ENCODE data around the gene RMC1.
"Not testable (repeated sequence)": the region's sequence is repeated elsewhere in the genome, so short reads cannot be mapped to it uniquely, and the experiment has no call there.

RMC1 gene

GRCh38 chr18:23479829-23480505 is 23.3 kb upstream of the RMC1 start:
- in situ Hi-C loops (cut with HindIII; ENCODE audit: low pct_ligation_motif_present, low sequenced_read_pairs) = no loop called here
- DNase-seq = no peak
- no peak for TF ChIP-seq CTCF (IDR thresholded peaks at IDR 0.05; ENCODE audit: low read depth, low read length, missing control alignments)
- Histone ChIP-seq H3K27me3 (replicated peaks) (no peaks in the 10 kb centered on the region), H3K27ac (no peak overlapping the region), H3K4me3 (ENCODE audit: low read depth, low read length) (no peak overlapping the region), H3K36me3 (replicated peaks) (peaks cover 72% of the 10 kb centered on the region)

- in situ Hi-C loops (cut with HindIII; ENCODE audit: low pct_ligation_motif_present, low sequenced_read_pairs) = no loop called here
- Histone ChIP-seq H3K4me3 (ENCODE audit: low read depth, low read length) (no peak overlapping the region), H3K27me3 (replicated peaks) (no peaks in the 10 kb centered on the region), H3K27ac (no peak overlapping the region), H3K36me3 (replicated peaks) (peaks cover 32% of the 10 kb centered on the region)
- DNase-seq = no peak
- TF ChIP-seq CTCF (IDR thresholded peaks at IDR 0.05; ENCODE audit: low read depth, low read length, missing control alignments) = no peak
Measured at GRCh38 chr18:23484561-23485182, 18.6 kb upstream of the RMC1 start.

- peaks cover 25% of the 10 kb centered on the region for H3K36me3 ChIP-seq (replicated peaks)
- no peak for TF ChIP-seq CTCF (IDR thresholded peaks at IDR 0.05; ENCODE audit: low read depth, low read length, missing control alignments)
- H3K4me3 ChIP-seq (ENCODE audit: low read depth, low read length) = no peak overlapping the region
- H3K27me3 ChIP-seq (replicated peaks) = no peaks in the 10 kb centered on the region
- DNase-seq = no peak
- H3K27ac ChIP-seq = no peak overlapping the region
- in situ Hi-C loops (cut with HindIII; ENCODE audit: low pct_ligation_motif_present, low sequenced_read_pairs) = no loop called here
Measured at GRCh38 chr18:23485386-23485785, 17.9 kb upstream of the RMC1 start.

GRCh38 chr18:23487738-23488570 is 15.4 kb upstream of the RMC1 start:
- no peak overlapping the region for H3K4me3 ChIP-seq (ENCODE audit: low read depth, low read length)
- H3K27ac ChIP-seq = no peak overlapping the region
- H3K27me3 ChIP-seq (replicated peaks) = no peaks in the 10 kb centered on the region
- peaks cover 2% of the 10 kb centered on the region for H3K36me3 ChIP-seq (replicated peaks)
- no peak for DNase-seq
- in situ Hi-C loops (cut with HindIII; ENCODE audit: low pct_ligation_motif_present, low sequenced_read_pairs) = no loop called here
- TF ChIP-seq CTCF (IDR thresholded peaks at IDR 0.05; ENCODE audit: low read depth, low read length, missing control alignments) = no peak

GRCh38 chr18:23489586-23489985 is 13.7 kb upstream of the RMC1 start:
- not testable (repeated sequence) for H3K27me3 ChIP-seq (replicated peaks); H3K4me3 ChIP-seq (ENCODE audit: low read depth, low read length)

GRCh38 chr18:23493654-23494053 is 9.7 kb upstream of the RMC1 start:
- no peak for DNase-seq
- no peak overlapping the region for H3K27ac ChIP-seq
- H3K36me3 ChIP-seq (replicated peaks) = no peaks in the 10 kb centered on the region
- no peak overlapping the region for H3K4me3 ChIP-seq (ENCODE audit: low read depth, low read length)
- H3K27me3 ChIP-seq (replicated peaks) = no peaks in the 10 kb centered on the region
- in situ Hi-C loops (cut with HindIII; ENCODE audit: low pct_ligation_motif_present, low sequenced_read_pairs) = no loop called here
- no peak for TF ChIP-seq CTCF (IDR thresholded peaks at IDR 0.05; ENCODE audit: low read depth, low read length, missing control alignments)

More at GRCh38 chr18:23489586-23489985, 13.7 kb upstream of the RMC1 start:
- in situ Hi-C loops (cut with HindIII; ENCODE audit: low pct_ligation_motif_present, low sequenced_read_pairs); DNase-seq; H3K27ac ChIP-seq; H3K36me3 ChIP-seq (replicated peaks): not testable (repeated sequence)
